Measurements from ENCODE around the gene AMN1.
"Not testable (repeated sequence)": the region's sequence is repeated elsewhere in the genome, so short reads cannot be mapped to it uniquely, and the experiment has no call there.

The AMN1 gene

GRCh38 chr12:31736472-31736871, 7.7 kb upstream of the AMN1 start:
- Histone ChIP-seq H2BK12ac (ENCODE audit: low read length) (no peak overlapping the region), H4K8ac (ENCODE audit: low read depth, low read length) (no peak overlapping the region), H2BK120ac (ENCODE audit: low read depth, low read length) (no peak overlapping the region), H3K27ac (replicated peaks; ENCODE audit: low read length) (no peak overlapping the region), H3K4me3 (ENCODE audit: low read length in 2 of 2) (no peak overlapping the region), H3K27me3 (ENCODE audit: control insufficient read depth in 3 of 3, insufficient read depth in 3 of 3, low read depth in 1 of 3, low read length in 3 of 3) (no peaks in the 10 kb centered on the region), H2AK5ac (ENCODE audit: low read depth, low read length) (no peak overlapping the region), H3K4me1 (ENCODE audit: control insufficient read depth in 2 of 2, insufficient read depth in 1 of 2, low read depth in 1 of 2, low read length in 2 of 2) (no peaks in the 10 kb centered on the region), H3K4me2 (ENCODE audit: insufficient read depth, low read length, poor library complexity, severe bottlenecking) (no peak overlapping the region), H3K9me3 (replicated peaks in 1 of 2; ENCODE audit: control insufficient read depth in 2 of 2, insufficient read depth in 1 of 2, low read depth in 1 of 2, low read length in 2 of 2) (no peaks in the 10 kb centered on the region), H3K9ac (ENCODE audit: low read depth, low read length, poor library complexity) (no peak overlapping the region), H4K91ac (ENCODE audit: low read depth, low read length, poor library complexity) (no peak overlapping the region), H2BK15ac (ENCODE audit: low read length) (no peak overlapping the region), H3K36me3 (replicated peaks in 1 of 2; ENCODE audit: control insufficient read depth in 2 of 2, insufficient read depth in 2 of 2, low read length in 2 of 2) (no peaks in the 10 kb centered on the region), H3K18ac (ENCODE audit: low read length) (no peak overlapping the region), H3K79me1 (ENCODE audit: low read depth, low read length) (no peaks in the 10 kb centered on the region), H3K23ac (ENCODE audit: low read depth, low read length, poor library complexity) (no peak overlapping the region), H2BK5ac (ENCODE audit: low read length) (no peak overlapping the region), H3K14ac (ENCODE audit: low read length) (no peak overlapping the region), H2AFZ (ENCODE audit: low read length) (no peak overlapping the region), H3K4ac (ENCODE audit: low read length) (no peak overlapping the region)
- DNase-seq (ENCODE audit: low spot score) = no peak

GRCh38 chr12:31733549-31734432, 5.0 kb upstream of the AMN1 start:
- no CpG with 5 or more reads among the region's 15 CpGs for WGBS, 2 donors (ENCODE audit: extremely low coverage in 2 of 2, insufficient read length in 2 of 2, insufficient replicate concordance in 1 of 2)
- H4K8ac ChIP-seq (ENCODE audit: low read depth, low read length) = not testable (repeated sequence)

GRCh38 chr12:31732926-31733548, 4.2 kb upstream of the AMN1 start:
- Histone ChIP-seq H3K36me3 (replicated peaks in 1 of 2; ENCODE audit: control insufficient read depth in 2 of 2, insufficient read depth in 2 of 2, low read length in 2 of 2) (no peaks in the 10 kb centered on the region), H3K4me3 (ENCODE audit: low read length in 2 of 2) (no peak overlapping the region), H3K4me2 (ENCODE audit: insufficient read depth, low read length, poor library complexity, severe bottlenecking) (no peak overlapping the region), H3K27ac (replicated peaks; ENCODE audit: low read length) (no peak overlapping the region), H2BK12ac (ENCODE audit: low read length) (no peak overlapping the region), H3K9ac (ENCODE audit: low read depth, low read length, poor library complexity) (no peak overlapping the region), H2AFZ (ENCODE audit: low read length) (no peak overlapping the region), H2BK120ac (ENCODE audit: low read depth, low read length) (no peak overlapping the region), H3K23ac (ENCODE audit: low read depth, low read length, poor library complexity) (no peak overlapping the region), H3K27me3 (ENCODE audit: control insufficient read depth in 3 of 3, insufficient read depth in 3 of 3, low read depth in 1 of 3, low read length in 3 of 3) (no peaks in the 10 kb centered on the region), H2BK5ac (ENCODE audit: low read length) (no peak overlapping the region), H3K9me3 (replicated peaks in 1 of 2; ENCODE audit: control insufficient read depth in 2 of 2, insufficient read depth in 1 of 2, low read depth in 1 of 2, low read length in 2 of 2) (peaks cover 0 to 2% of the 10 kb centered on the region in 2 donors), H3K4me1 (ENCODE audit: control insufficient read depth in 2 of 2, insufficient read depth in 1 of 2, low read depth in 1 of 2, low read length in 2 of 2) (peaks cover 0 to 4% of the 10 kb centered on the region in 2 donors), H4K91ac (ENCODE audit: low read depth, low read length, poor library complexity) (no peak overlapping the region), H2AK5ac (ENCODE audit: low read depth, low read length) (no peak overlapping the region), H3K4ac (ENCODE audit: low read length) (no peak overlapping the region), H3K14ac (ENCODE audit: low read length) (no peak overlapping the region), H3K79me1 (ENCODE audit: low read depth, low read length) (no peaks in the 10 kb centered on the region), H4K8ac (ENCODE audit: low read depth, low read length) (no peak overlapping the region), H2BK15ac (ENCODE audit: low read length) (no peak overlapping the region), H3K18ac (ENCODE audit: low read length) (no peak overlapping the region)
- DNase-seq (ENCODE audit: low spot score) = no peak
- no CpG with 5 or more reads among the region's 5 CpGs for WGBS, 2 donors (ENCODE audit: extremely low coverage in 2 of 2, insufficient read length in 2 of 2, insufficient replicate concordance in 1 of 2)

More at GRCh38 chr12:31733549-31734432, 5.0 kb upstream of the AMN1 start:
- not testable (repeated sequence) for H3K4me1 ChIP-seq (ENCODE audit: control insufficient read depth in 2 of 2, insufficient read depth in 1 of 2, low read depth in 1 of 2, low read length in 2 of 2); H2BK120ac ChIP-seq (ENCODE audit: low read depth, low read length); H3K36me3 ChIP-seq (replicated peaks in 1 of 2; ENCODE audit: control insufficient read depth in 2 of 2, insufficient read depth in 2 of 2, low read length in 2 of 2); H2BK12ac ChIP-seq (ENCODE audit: low read length); H3K4ac ChIP-seq (ENCODE audit: low read length); H3K14ac ChIP-seq (ENCODE audit: low read length); H3K79me1 ChIP-seq (ENCODE audit: low read depth, low read length); H3K23ac ChIP-seq (ENCODE audit: low read depth, low read length, poor library complexity); H2AFZ ChIP-seq (ENCODE audit: low read length); DNase-seq (ENCODE audit: low spot score); H3K18ac ChIP-seq (ENCODE audit: low read length); H3K9me3 ChIP-seq (replicated peaks in 1 of 2; ENCODE audit: control insufficient read depth in 2 of 2, insufficient read depth in 1 of 2, low read depth in 1 of 2, low read length in 2 of 2); H3K27ac ChIP-seq (replicated peaks; ENCODE audit: low read length); H3K4me2 ChIP-seq (ENCODE audit: insufficient read depth, low read length, poor library complexity, severe bottlenecking); H2BK5ac ChIP-seq (ENCODE audit: low read length); H3K27me3 ChIP-seq (ENCODE audit: control insufficient read depth in 3 of 3, insufficient read depth in 3 of 3, low read depth in 1 of 3, low read length in 3 of 3); H3K4me3 ChIP-seq (ENCODE audit: low read length in 2 of 2); H2BK15ac ChIP-seq (ENCODE audit: low read length); H3K9ac ChIP-seq (ENCODE audit: low read depth, low read length, poor library complexity); H2AK5ac ChIP-seq (ENCODE audit: low read depth, low read length); H4K91ac ChIP-seq (ENCODE audit: low read depth, low read length, poor library complexity)

GRCh38 chr12:31731203-31731602, 2.4 kb upstream of the AMN1 start:
- not testable (repeated sequence) for H3K9ac ChIP-seq (ENCODE audit: low read depth, low read length, poor library complexity); H3K79me1 ChIP-seq (ENCODE audit: low read depth, low read length); H3K27me3 ChIP-seq (ENCODE audit: control insufficient read depth in 3 of 3, insufficient read depth in 3 of 3, low read depth in 1 of 3, low read length in 3 of 3); H2AK5ac ChIP-seq (ENCODE audit: low read depth, low read length); H3K18ac ChIP-seq (ENCODE audit: low read length); H4K8ac ChIP-seq (ENCODE audit: low read depth, low read length); H3K9me3 ChIP-seq (replicated peaks in 1 of 2; ENCODE audit: control insufficient read depth in 2 of 2, insufficient read depth in 1 of 2, low read depth in 1 of 2, low read length in 2 of 2); H3K14ac ChIP-seq (ENCODE audit: low read length); H3K4me3 ChIP-seq (ENCODE audit: low read length in 2 of 2); H3K4ac ChIP-seq (ENCODE audit: low read length); H2BK120ac ChIP-seq (ENCODE audit: low read depth, low read length); H3K4me1 ChIP-seq (ENCODE audit: control insufficient read depth in 2 of 2, insufficient read depth in 1 of 2, low read depth in 1 of 2, low read length in 2 of 2); DNase-seq (ENCODE audit: low spot score); H2BK15ac ChIP-seq (ENCODE audit: low read length); H2BK12ac ChIP-seq (ENCODE audit: low read length); H3K4me2 ChIP-seq (ENCODE audit: insufficient read depth, low read length, poor library complexity, severe bottlenecking); H3K36me3 ChIP-seq (replicated peaks in 1 of 2; ENCODE audit: control insufficient read depth in 2 of 2, insufficient read depth in 2 of 2, low read length in 2 of 2); H4K91ac ChIP-seq (ENCODE audit: low read depth, low read length, poor library complexity); H3K27ac ChIP-seq (replicated peaks; ENCODE audit: low read length); H3K23ac ChIP-seq (ENCODE audit: low read depth, low read length, poor library complexity); H2BK5ac ChIP-seq (ENCODE audit: low read length); H2AFZ ChIP-seq (ENCODE audit: low read length)
- WGBS, 2 donors (ENCODE audit: extremely low coverage in 2 of 2, insufficient read length in 2 of 2, insufficient replicate concordance in 1 of 2) = no CpG with 5 or more reads among the region's 5 CpGs

Data from neuronal stem cell (in vitro differentiated cells).